ENCODE measurements around the gene CCL13. TPM values are rescaled to one million over a fixed set of nuclear protein-coding genes. Genes with fewer than 3 reads are reported as not detected.
A peak's percentile ranks its signal among the peaks of the same experiment; 100 is the strongest.

The CCL13 gene
- total and polyA plus RNA-seq, 2 donors, result 10.7 to 22.0 TPM

- Histone ChIP-seq H3K27ac (ENCODE audit: low read depth in 1 of 2, low read length in 1 of 2) (no peak overlapping the region), H3K4me1 (ENCODE audit: control insufficient read depth in 2 of 2, insufficient read depth in 2 of 2, low read length in 2 of 2) (no peaks in the 10 kb centered on the region), H3K4me3 (ENCODE audit: low read length in 2 of 2) (no peak overlapping the region), H3K36me3 (ENCODE audit: control insufficient read depth in 2 of 2, insufficient read depth in 2 of 2, low read length in 1 of 2) (no peaks in the 10 kb centered on the region), H3K27me3 (ENCODE audit: control insufficient read depth in 2 of 2, insufficient read depth in 1 of 2, low read length in 1 of 2) (no peaks in the 10 kb centered on the region), H3K9me3 (ENCODE audit: control insufficient read depth in 2 of 2, insufficient read depth in 1 of 2, low read length in 1 of 2) (no peaks in the 10 kb centered on the region)
- DNase-seq (ENCODE audit: low read depth in 6 of 9, low spot score in 9 of 9), result no peak
Measured at GRCh38 chr17:34354637-34355036, 1.6 kb upstream of the CCL13 start.

- WGBS, result 92% methylated on average over 2 of the region's 2 CpGs
Measured at GRCh38 chr17:34357398-34357797, 1.1 kb downstream of the CCL13 start.

GRCh38 chr17:34358631-34359030, 2.4 kb downstream of the CCL13 start:
- no peak overlapping the region for H3K4me3 ChIP-seq (ENCODE audit: low read length in 2 of 2)
- 93% methylated on average over 3 of the region's 3 CpGs for WGBS
- H3K9me3 ChIP-seq (ENCODE audit: control insufficient read depth in 2 of 2, insufficient read depth in 1 of 2, low read length in 1 of 2), result no peaks in the 10 kb centered on the region
- no peaks in the 10 kb centered on the region for H3K36me3 ChIP-seq (ENCODE audit: control insufficient read depth in 2 of 2, insufficient read depth in 2 of 2, low read length in 1 of 2)
- H3K27ac ChIP-seq (ENCODE audit: low read depth in 1 of 2, low read length in 1 of 2), result no peak overlapping the region
- H3K27me3 ChIP-seq (ENCODE audit: control insufficient read depth in 2 of 2, insufficient read depth in 1 of 2, low read length in 1 of 2), result no peaks in the 10 kb centered on the region
- peaks cover 9 to 22% of the 10 kb centered on the region in 2 donors for H3K4me1 ChIP-seq (ENCODE audit: control insufficient read depth in 2 of 2, insufficient read depth in 2 of 2, low read length in 2 of 2)
- DNase-seq (ENCODE audit: low read depth in 6 of 9, low spot score in 9 of 9), result no peak

More at GRCh38 chr17:34357398-34357797, 1.1 kb downstream of the CCL13 start:
- Histone ChIP-seq H3K36me3 (ENCODE audit: control insufficient read depth in 2 of 2, insufficient read depth in 2 of 2, low read length in 1 of 2) (no peaks in the 10 kb centered on the region), H3K27me3 (ENCODE audit: control insufficient read depth in 2 of 2, insufficient read depth in 1 of 2, low read length in 1 of 2) (no peaks in the 10 kb centered on the region), H3K4me3 (ENCODE audit: low read length in 2 of 2) (no peak overlapping the region), H3K27ac (ENCODE audit: low read depth in 1 of 2, low read length in 1 of 2) (no peak overlapping the region), H3K4me1 (ENCODE audit: control insufficient read depth in 2 of 2, insufficient read depth in 2 of 2, low read length in 2 of 2) (peaks cover 9 to 22% of the 10 kb centered on the region in 2 donors), H3K9me3 (ENCODE audit: control insufficient read depth in 2 of 2, insufficient read depth in 1 of 2, low read length in 1 of 2) (no peaks in the 10 kb centered on the region)
- no peak for DNase-seq (ENCODE audit: low read depth in 6 of 9, low spot score in 9 of 9)

- Histone ChIP-seq H3K4me3 (ENCODE audit: low read length in 2 of 2) (no peak overlapping the region), H3K27ac (ENCODE audit: low read depth in 1 of 2, low read length in 1 of 2) (peak overlapping the region; percentile 10 to 65), H3K27me3 (ENCODE audit: control insufficient read depth in 2 of 2, insufficient read depth in 1 of 2, low read length in 1 of 2) (no peaks in the 10 kb centered on the region), H3K9me3 (ENCODE audit: control insufficient read depth in 2 of 2, insufficient read depth in 1 of 2, low read length in 1 of 2) (no peaks in the 10 kb centered on the region), H3K4me1 (ENCODE audit: control insufficient read depth in 2 of 2, insufficient read depth in 2 of 2, low read length in 2 of 2) (peaks cover 18 to 41% of the 10 kb centered on the region in 2 donors), H3K36me3 (ENCODE audit: control insufficient read depth in 2 of 2, insufficient read depth in 2 of 2, low read length in 1 of 2) (no peaks in the 10 kb centered on the region)
- WGBS, result 50% methylated on average over 11 of the region's 11 CpGs
- DNase-seq (ENCODE audit: low read depth in 6 of 9, low spot score in 9 of 9), result peak in 4 of 9 donors; percentile 51 to 80 (median 53)
Measured at GRCh38 chr17:34360601-34361270, 4.5 kb downstream of the CCL13 start.

- 37% methylated on average over 8 of the region's 8 CpGs for WGBS
- H3K4me3 ChIP-seq (ENCODE audit: low read length in 2 of 2), result no peak overlapping the region
- peak; percentile 70 to 95 (median 87) for DNase-seq (ENCODE audit: low read depth in 6 of 9, low spot score in 9 of 9)
- no peak overlapping the region for H3K27ac ChIP-seq (ENCODE audit: low read depth in 1 of 2, low read length in 1 of 2)
- H3K9me3 ChIP-seq (ENCODE audit: control insufficient read depth in 2 of 2, insufficient read depth in 1 of 2, low read length in 1 of 2), result no peaks in the 10 kb centered on the region
- H3K36me3 ChIP-seq (ENCODE audit: control insufficient read depth in 2 of 2, insufficient read depth in 2 of 2, low read length in 1 of 2), result no peaks in the 10 kb centered on the region
- no peaks in the 10 kb centered on the region for H3K27me3 ChIP-seq (ENCODE audit: control insufficient read depth in 2 of 2, insufficient read depth in 1 of 2, low read length in 1 of 2)
- peaks cover 26 to 49% of the 10 kb centered on the region in 2 donors for H3K4me1 ChIP-seq (ENCODE audit: control insufficient read depth in 2 of 2, insufficient read depth in 2 of 2, low read length in 2 of 2)
Measured at GRCh38 chr17:34361478-34362061, 5.3 kb downstream of the CCL13 start.

GRCh38 chr17:34363183-34363661, 6.9 kb downstream of the CCL13 start, which contains the start of gene CCL1:
TSS of gene CCL1 (minus strand) at chr17:34363233. CDS start at chr17:34363161, 72 bp downstream.
- peaks cover 36 to 65% of the 10 kb centered on the region in 2 donors for H3K4me1 ChIP-seq (ENCODE audit: control insufficient read depth in 2 of 2, insufficient read depth in 2 of 2, low read length in 2 of 2)
- 64% methylated on average over 5 of the region's 5 CpGs for WGBS
- DNase-seq (ENCODE audit: low read depth in 6 of 9, low spot score in 9 of 9), result no peak
- H3K27me3 ChIP-seq (ENCODE audit: control insufficient read depth in 2 of 2, insufficient read depth in 1 of 2, low read length in 1 of 2), result no peaks in the 10 kb centered on the region
- H3K36me3 ChIP-seq (ENCODE audit: control insufficient read depth in 2 of 2, insufficient read depth in 2 of 2, low read length in 1 of 2), result no peaks in the 10 kb centered on the region
- no peaks in the 10 kb centered on the region for H3K9me3 ChIP-seq (ENCODE audit: control insufficient read depth in 2 of 2, insufficient read depth in 1 of 2, low read length in 1 of 2)
- H3K4me3 ChIP-seq (ENCODE audit: low read length in 2 of 2), result no peak within 1 kb of the TSS
- no peak within 1 kb of the TSS for H3K27ac ChIP-seq (ENCODE audit: low read depth in 1 of 2, low read length in 1 of 2)

- H3K36me3 ChIP-seq (ENCODE audit: control insufficient read depth in 2 of 2, insufficient read depth in 2 of 2, low read length in 1 of 2), result no peaks in the 10 kb centered on the region
- H3K4me1 ChIP-seq (ENCODE audit: control insufficient read depth in 2 of 2, insufficient read depth in 2 of 2, low read length in 2 of 2), result peaks cover 36 to 72% of the 10 kb centered on the region in 2 donors
- no peaks in the 10 kb centered on the region for H3K9me3 ChIP-seq (ENCODE audit: control insufficient read depth in 2 of 2, insufficient read depth in 1 of 2, low read length in 1 of 2)
- DNase-seq (ENCODE audit: low read depth in 6 of 9, low spot score in 9 of 9), result peak in 1 of 9 donors; percentile 56
- no peak overlapping the region for H3K4me3 ChIP-seq (ENCODE audit: low read length in 2 of 2)
- H3K27me3 ChIP-seq (ENCODE audit: control insufficient read depth in 2 of 2, insufficient read depth in 1 of 2, low read length in 1 of 2), result no peaks in the 10 kb centered on the region
- H3K27ac ChIP-seq (ENCODE audit: low read depth in 1 of 2, low read length in 1 of 2), result peak overlapping the region; percentile 53 to 80
- WGBS, result 15% methylated on average over 2 of the region's 2 CpGs
Measured at GRCh38 chr17:34364751-34365150, 8.5 kb downstream of the CCL13 start.

- peak in 4 of 9 donors; percentile 57 to 83 (median 60) for DNase-seq (ENCODE audit: low read depth in 6 of 9, low spot score in 9 of 9)
- Histone ChIP-seq H3K36me3 (ENCODE audit: control insufficient read depth in 2 of 2, insufficient read depth in 2 of 2, low read length in 1 of 2) (no peaks in the 10 kb centered on the region), H3K27me3 (ENCODE audit: control insufficient read depth in 2 of 2, insufficient read depth in 1 of 2, low read length in 1 of 2) (no peaks in the 10 kb centered on the region), H3K27ac (ENCODE audit: low read depth in 1 of 2, low read length in 1 of 2) (peak overlapping the region in 1 of 2 donors; percentile 80), H3K9me3 (ENCODE audit: control insufficient read depth in 2 of 2, insufficient read depth in 1 of 2, low read length in 1 of 2) (no peaks in the 10 kb centered on the region), H3K4me3 (ENCODE audit: low read length in 2 of 2) (no peak overlapping the region), H3K4me1 (ENCODE audit: control insufficient read depth in 2 of 2, insufficient read depth in 2 of 2, low read length in 2 of 2) (peaks cover 35 to 74% of the 10 kb centered on the region in 2 donors)
- 6% methylated on average over 2 of the region's 2 CpGs for WGBS
Measured at GRCh38 chr17:34365340-34365739, 9.1 kb downstream of the CCL13 start.

GRCh38 chr17:34366010-34366409, 9.7 kb downstream of the CCL13 start:
- H3K9me3 ChIP-seq (ENCODE audit: control insufficient read depth in 2 of 2, insufficient read depth in 1 of 2, low read length in 1 of 2), result no peaks in the 10 kb centered on the region
- H3K27me3 ChIP-seq (ENCODE audit: control insufficient read depth in 2 of 2, insufficient read depth in 1 of 2, low read length in 1 of 2), result no peaks in the 10 kb centered on the region
- no peak overlapping the region for H3K4me3 ChIP-seq (ENCODE audit: low read length in 2 of 2)
- H3K27ac ChIP-seq (ENCODE audit: low read depth in 1 of 2, low read length in 1 of 2), result peak overlapping the region; percentile 64 to 80
- H3K4me1 ChIP-seq (ENCODE audit: control insufficient read depth in 2 of 2, insufficient read depth in 2 of 2, low read length in 2 of 2), result peaks cover 37 to 74% of the 10 kb centered on the region in 2 donors
- DNase-seq (ENCODE audit: low read depth in 6 of 9, low spot score in 9 of 9), result peak in 1 of 9 donors; percentile 29
- WGBS, result 4% methylated on average over 1 of the region's 1 CpG
- no peaks in the 10 kb centered on the region for H3K36me3 ChIP-seq (ENCODE audit: control insufficient read depth in 2 of 2, insufficient read depth in 2 of 2, low read length in 1 of 2)

Data from thymus (tissue), 11 donors.